Activated naive CD4-positive, alpha-beta T cell treated with anti-CD3 and anti-CD28 coated beads, Interleukin-2, amount 50 U/mL, for 72 hours (primary cell): Measurements from ENCODE around the gene AKR7A2. TPM values are rescaled to one million over a fixed set of nuclear protein-coding genes. Genes with fewer than 3 reads are reported as not detected.

Source experiments
- ATAC-seq, 2 donors: fragments of 150-1000 bp; cut with Tn5 transposase; 2 replicates each; pipeline ENCODE4 v1.10.0; 2021; ENCODE audit warnings: mild to moderate bottlenecking in 2 of 2, moderate library complexity in 2 of 2
- DNase-seq, 2 donors: peaks; one replicate each; pipeline ENCODE4 v3.0.0; 2021 to 2022; ENCODE audit warnings: low spot score in 2 of 2
- H3K27ac Mint-ChIP-seq, 2 donors: one replicate each; pipeline ENCODE4 v1.8.0; 2022; ENCODE audit warnings: mild to moderate bottlenecking in 2 of 2, mixed read lengths in 2 of 2
- H3K36me3 Mint-ChIP-seq, 2 donors: one replicate each; pipeline ENCODE4 v1.8.0; 2022; ENCODE audit warnings: mixed read lengths in 2 of 2
- H3K9me3 Mint-ChIP-seq, 2 donors: one replicate each; pipeline ENCODE4 v1.8.0; 2022; ENCODE audit warnings: mixed read lengths in 2 of 2
- total RNA-seq, 2 donors: library from RNA; stranded (reverse); gene quantifications; one replicate each; pipeline ENCODE4 v1.2.3, GENCODE V29; 2022

The AKR7A2 gene
- 10 to 100 TPM; 42.9 to 50.2 TPM for total RNA-seq

- H3K9me3 Mint-ChIP-seq = no peaks in the 10 kb centered on the region
- peak; percentile 93 to 98 for ATAC-seq
- H3K27ac Mint-ChIP-seq = peak within 1 kb of the TSS; percentile 80
- peak; percentile 95 to 96 for DNase-seq
- peaks cover 0 to 16% of the 10 kb centered on the region in 2 donors for H3K36me3 Mint-ChIP-seq
Measured at GRCh38 chr1:19311931-19312781, at the start of gene AKR7A2, which contains the start of gene SLC66A1. Gene AKR7A2, minus strand, starts transcription at chr1:19312144. Its CDS starts 20 bp downstream, at chr1:19312124. Gene SLC66A1, plus strand, starts transcription at chr1:19312326. Its CDS starts 5,352 bp downstream, at chr1:19317678.

GRCh38 chr1:19360843-19361610 is 49.1 kb upstream of the AKR7A2 start:
- no peaks in the 10 kb centered on the region for H3K9me3 Mint-ChIP-seq
- ATAC-seq (no peak), DNase-seq (no peak)
- peak overlapping the region in 1 of 2 donors; percentile 77 for H3K27ac Mint-ChIP-seq
- no peaks in the 10 kb centered on the region for H3K36me3 Mint-ChIP-seq

- DNase-seq = no peak
- peak; percentile 14 to 39 for ATAC-seq
- Mint-ChIP-seq H3K27ac (peak overlapping the region; percentile 77 to 93), H3K9me3 (no peaks in the 10 kb centered on the region), H3K36me3 (peaks cover 4 to 5% of the 10 kb centered on the region in 2 donors)
Measured at GRCh38 chr1:19360432-19360831, 48.5 kb upstream of the AKR7A2 start.

GRCh38 chr1:19360016-19360415 is 48.1 kb upstream of the AKR7A2 start:
- Mint-ChIP-seq H3K36me3 (peaks cover 5 to 7% of the 10 kb centered on the region in 2 donors), H3K9me3 (no peaks in the 10 kb centered on the region), H3K27ac (peak overlapping the region; percentile 77 to 93)
- peak; percentile 57 to 85 for ATAC-seq
- DNase-seq = peak in 1 of 2 donors; percentile 16

GRCh38 chr1:19359357-19359756 is 47.4 kb upstream of the AKR7A2 start:
- Mint-ChIP-seq H3K27ac (peak overlapping the region; percentile 77 to 93), H3K9me3 (no peaks in the 10 kb centered on the region), H3K36me3 (peaks cover 5 to 7% of the 10 kb centered on the region in 2 donors)
- DNase-seq (no peak), ATAC-seq (peak in 1 of 2 donors; percentile 20)

GRCh38 chr1:19358710-19359109 is 46.8 kb upstream of the AKR7A2 start:
- no peak for DNase-seq
- Mint-ChIP-seq H3K9me3 (no peaks in the 10 kb centered on the region), H3K36me3 (peaks cover 5 to 7% of the 10 kb centered on the region in 2 donors), H3K27ac (no peak overlapping the region)
- no peak for ATAC-seq

GRCh38 chr1:19357299-19357986 is 45.5 kb upstream of the AKR7A2 start:
- H3K9me3 Mint-ChIP-seq = no peaks in the 10 kb centered on the region
- DNase-seq = no peak
- ATAC-seq = no peak
- H3K36me3 Mint-ChIP-seq = peaks cover 5 to 7% of the 10 kb centered on the region in 2 donors
- H3K27ac Mint-ChIP-seq = peak overlapping the region; percentile 23 to 82

GRCh38 chr1:19356266-19356665 is 44.3 kb upstream of the AKR7A2 start:
- Mint-ChIP-seq H3K27ac (peak overlapping the region in 1 of 2 donors; percentile 84), H3K36me3 (peaks cover 5 to 7% of the 10 kb centered on the region in 2 donors), H3K9me3 (no peaks in the 10 kb centered on the region)
- ATAC-seq (no peak), DNase-seq (no peak)

GRCh38 chr1:19354531-19354981 is 42.6 kb upstream of the AKR7A2 start:
- Mint-ChIP-seq H3K27ac (peak overlapping the region; percentile 6 to 36), H3K36me3 (peaks cover 5 to 7% of the 10 kb centered on the region in 2 donors), H3K9me3 (no peaks in the 10 kb centered on the region)
- DNase-seq (no peak), ATAC-seq (no peak)

- no peak for DNase-seq
- Mint-ChIP-seq H3K36me3 (peaks cover 5 to 7% of the 10 kb centered on the region in 2 donors), H3K27ac (peak overlapping the region in 1 of 2 donors; percentile 87), H3K9me3 (no peaks in the 10 kb centered on the region)
- peak in 1 of 2 donors; percentile 11 for ATAC-seq
Measured at GRCh38 chr1:19353596-19353995, 41.7 kb upstream of the AKR7A2 start.

GRCh38 chr1:19352839-19353238 is 40.9 kb upstream of the AKR7A2 start:
- ATAC-seq = no peak

GRCh38 chr1:19351873-19352272 is 39.9 kb upstream of the AKR7A2 start:
- Mint-ChIP-seq H3K27ac (peak overlapping the region in 1 of 2 donors; percentile 55), H3K9me3 (no peaks in the 10 kb centered on the region), H3K36me3 (peaks cover 5 to 7% of the 10 kb centered on the region in 2 donors)
- ATAC-seq (no peak), DNase-seq (no peak)

More at GRCh38 chr1:19352839-19353238, 40.9 kb upstream of the AKR7A2 start:
- no peaks in the 10 kb centered on the region for H3K9me3 Mint-ChIP-seq
- DNase-seq = no peak
- H3K36me3 Mint-ChIP-seq = peaks cover 5 to 7% of the 10 kb centered on the region in 2 donors
- H3K27ac Mint-ChIP-seq = peak overlapping the region in 1 of 2 donors; percentile 46

- H3K36me3 Mint-ChIP-seq = peaks cover 2 to 5% of the 10 kb centered on the region in 2 donors
- H3K9me3 Mint-ChIP-seq = no peaks in the 10 kb centered on the region
- peak overlapping the region in 1 of 2 donors; percentile 44 for H3K27ac Mint-ChIP-seq
- ATAC-seq (no peak), DNase-seq (no peak)
Measured at GRCh38 chr1:19350566-19350965, 38.6 kb upstream of the AKR7A2 start.

- no peaks in the 10 kb centered on the region for H3K9me3 Mint-ChIP-seq
- DNase-seq = no peak
- no peak for ATAC-seq
- H3K36me3 Mint-ChIP-seq = no peaks in the 10 kb centered on the region
- peak overlapping the region; percentile 44 to 50 for H3K27ac Mint-ChIP-seq
Measured at GRCh38 chr1:19349999-19350398, 38.1 kb upstream of the AKR7A2 start.

- no peak for DNase-seq
- Mint-ChIP-seq H3K36me3 (no peaks in the 10 kb centered on the region), H3K27ac (peak overlapping the region in 1 of 2 donors; percentile 62), H3K9me3 (no peaks in the 10 kb centered on the region)
- ATAC-seq = no peak
Measured at GRCh38 chr1:19348441-19349198, 36.7 kb upstream of the AKR7A2 start.
